NCI-H345 treated with DMSO at 0.1 percent for 48 hours (cell line): ENCODE data around the gene EIF3I.

Experiments
- DNase-seq: peaks from one replicate; lab custom pipeline; 2025; ENCODE audit not compliant: unreplicated experiment; lab: John Stamatoyannopoulos, UW

The EIF3I gene

DNA sequence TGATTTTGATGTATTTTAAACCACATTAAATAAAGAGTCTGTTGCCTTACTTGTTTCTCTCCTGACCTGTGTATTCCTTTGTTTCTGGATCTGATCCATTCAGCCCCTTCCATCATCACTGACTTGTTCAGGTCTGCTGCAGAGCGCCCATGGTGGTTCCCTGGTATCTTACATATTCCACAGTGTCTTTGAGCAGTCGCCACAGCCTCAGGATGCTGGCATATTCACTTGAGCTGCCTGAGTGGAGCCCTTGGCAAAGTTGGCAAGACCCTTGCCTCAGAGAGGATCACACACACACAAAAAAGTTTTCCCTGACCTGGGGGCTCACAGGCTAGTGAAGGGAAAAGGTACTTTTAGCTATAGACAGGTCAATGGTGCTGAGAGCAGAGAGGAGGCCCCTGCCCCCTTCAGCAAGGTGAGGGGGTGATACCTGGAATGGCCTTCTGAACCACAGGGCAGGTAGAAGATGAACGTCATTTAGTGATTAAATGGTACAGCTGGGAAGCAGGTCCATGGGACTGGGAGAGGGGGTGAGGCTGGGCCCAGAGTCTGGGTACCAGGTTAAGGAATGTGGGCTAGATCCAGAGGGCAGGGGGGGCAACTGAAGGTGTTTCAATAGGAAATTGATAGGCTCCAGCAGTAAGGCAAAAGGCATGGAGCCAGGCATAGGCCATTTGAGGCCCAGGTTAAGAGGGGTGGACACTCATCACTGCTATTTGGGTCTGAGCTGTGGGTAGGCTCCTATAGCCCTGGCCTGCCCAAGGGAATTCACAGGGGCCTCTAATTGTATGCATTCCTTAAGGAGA, 23.8 kb upstream of the EIF3I start:
- DNase-seq: no peak

DNA sequence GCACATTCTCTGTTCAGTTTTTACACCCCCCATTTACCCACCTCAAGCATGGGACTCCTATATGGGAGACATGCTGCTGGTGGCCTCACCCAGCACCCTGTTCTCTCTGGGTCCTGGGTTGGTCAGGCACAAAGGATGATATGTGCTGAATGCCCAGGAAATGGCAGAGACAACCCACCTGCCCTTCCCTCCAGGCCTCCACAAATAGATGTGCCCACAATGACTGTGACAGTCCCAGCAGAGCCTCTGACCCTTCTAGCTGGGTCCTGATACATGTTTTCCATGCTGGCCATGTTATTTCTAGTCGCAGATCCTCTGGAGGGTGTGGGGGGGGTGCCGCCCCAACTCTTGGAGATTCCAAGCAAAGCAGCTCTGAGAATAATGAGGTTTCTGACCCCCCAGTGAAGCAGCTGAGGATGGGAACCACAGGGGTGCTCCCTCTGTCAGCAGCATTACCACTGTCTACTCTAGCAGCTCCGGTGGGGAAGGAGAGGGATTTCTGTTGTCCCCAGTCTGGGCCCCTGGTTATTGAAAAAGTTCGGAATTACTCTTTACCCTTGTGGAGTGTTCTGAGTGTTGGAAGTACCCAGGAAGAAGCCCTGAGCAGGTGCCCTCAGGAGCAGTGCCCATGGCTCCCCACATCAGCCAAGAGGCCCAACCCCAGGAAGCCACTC, 23.0 kb upstream of the EIF3I start:
- DNase-seq: no peak

DNA sequence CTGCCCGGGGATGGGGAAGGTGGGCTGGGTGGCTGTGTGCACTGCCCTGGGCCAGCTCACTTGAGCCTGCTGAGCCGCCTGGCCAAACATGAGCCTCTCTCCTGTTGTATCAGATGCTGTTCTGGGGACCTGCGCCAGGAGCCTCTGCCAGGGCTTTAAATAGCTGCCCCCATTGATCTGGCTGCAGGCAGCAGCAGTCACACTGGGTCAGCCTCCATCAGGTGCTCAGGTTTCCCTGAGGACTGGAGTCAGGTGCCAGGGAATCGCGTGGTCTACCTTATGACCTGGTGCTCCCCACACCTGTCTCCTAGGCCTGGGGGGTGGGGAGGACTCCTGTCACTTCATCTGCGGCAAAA, 22.5 kb upstream of the EIF3I start:
- DNase-seq: peak; percentile 34

DNA sequence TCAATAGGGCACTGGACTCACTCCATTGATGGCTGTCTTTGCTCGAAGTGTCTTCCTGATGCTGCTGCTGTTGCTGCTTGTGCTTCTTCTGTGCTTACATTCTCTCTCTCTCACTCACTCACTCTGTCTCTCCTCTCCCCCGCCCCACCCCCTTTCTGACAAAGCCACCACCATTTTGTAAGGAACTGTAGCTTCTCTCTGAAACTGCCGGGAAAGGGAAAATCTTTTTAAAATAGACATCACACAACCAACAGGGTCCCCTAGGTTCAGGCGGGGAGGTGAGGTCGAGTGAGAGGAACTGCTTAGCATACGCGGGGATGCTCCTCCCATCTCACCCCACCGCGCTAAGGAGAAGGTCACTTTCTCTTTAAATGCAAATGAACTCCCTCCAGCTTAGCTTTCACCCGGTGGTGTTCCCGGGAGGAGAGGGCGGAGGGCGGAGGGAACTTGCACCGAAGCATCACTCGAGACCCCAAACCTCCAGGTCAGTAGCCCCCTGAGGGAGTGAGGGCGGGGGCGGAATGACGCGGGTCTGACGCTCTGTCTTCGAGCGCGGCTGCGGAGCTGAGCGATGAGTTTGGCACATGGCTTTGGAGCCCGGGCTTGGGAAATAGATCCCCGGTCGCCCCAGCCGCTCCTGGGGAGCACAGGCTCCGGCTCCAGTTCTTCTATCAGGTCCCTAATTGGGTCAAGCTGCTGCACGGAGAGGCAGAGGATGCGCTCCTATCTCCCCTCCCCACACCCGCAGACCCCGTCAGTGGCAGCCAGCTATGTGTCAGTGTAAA, 21.8 kb upstream of the EIF3I start, which contains the start of gene CCDC28B:
CCDC28B (plus strand) TSS at position 370 of the 785 bp plus-strand sequence. CDS start 1,341 bp downstream, outside the sequence.
- peak; percentile 39 for DNase-seq

DNA sequence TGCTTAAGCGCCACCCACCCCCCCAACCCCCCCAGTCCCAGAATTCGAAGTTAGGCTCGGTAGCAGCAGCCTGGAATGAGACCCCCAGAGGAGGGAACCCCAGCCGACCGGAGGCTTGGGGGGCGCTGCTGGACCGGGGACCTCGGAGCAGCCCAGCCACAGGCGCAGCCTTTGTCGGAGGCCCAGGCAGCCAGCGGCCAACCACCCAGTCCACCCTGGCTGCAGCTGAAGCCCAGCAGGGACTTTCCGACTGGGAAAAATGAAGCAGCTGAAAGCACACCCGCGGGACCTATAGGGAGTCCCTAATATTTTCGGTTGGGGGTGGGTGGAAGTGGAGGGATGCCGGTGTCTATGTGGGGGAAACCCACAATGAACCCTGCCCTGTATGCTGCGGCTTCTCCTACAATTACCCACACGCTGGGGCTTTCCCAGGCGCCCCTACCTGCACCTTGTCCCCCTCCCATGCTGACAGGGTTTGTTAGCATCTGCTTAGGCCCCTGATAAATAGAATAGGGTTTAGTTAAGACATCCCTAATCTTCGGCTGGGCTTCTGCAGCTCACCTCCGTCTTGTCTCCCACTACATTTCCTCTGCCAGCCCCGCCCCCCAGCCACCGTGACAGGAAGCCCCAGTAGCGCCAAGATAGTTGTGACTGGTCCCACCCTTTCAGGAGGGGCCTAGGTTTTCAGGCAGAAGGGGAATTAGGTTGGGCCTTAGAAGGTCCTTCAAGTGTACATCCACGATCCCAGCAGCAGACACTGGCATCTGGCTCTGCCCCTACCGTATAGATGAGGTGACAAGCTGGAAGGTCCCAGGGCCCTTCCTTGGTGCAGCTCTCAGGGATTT, 21.0 kb upstream of the EIF3I start:
- DNase-seq: no peak

DNA sequence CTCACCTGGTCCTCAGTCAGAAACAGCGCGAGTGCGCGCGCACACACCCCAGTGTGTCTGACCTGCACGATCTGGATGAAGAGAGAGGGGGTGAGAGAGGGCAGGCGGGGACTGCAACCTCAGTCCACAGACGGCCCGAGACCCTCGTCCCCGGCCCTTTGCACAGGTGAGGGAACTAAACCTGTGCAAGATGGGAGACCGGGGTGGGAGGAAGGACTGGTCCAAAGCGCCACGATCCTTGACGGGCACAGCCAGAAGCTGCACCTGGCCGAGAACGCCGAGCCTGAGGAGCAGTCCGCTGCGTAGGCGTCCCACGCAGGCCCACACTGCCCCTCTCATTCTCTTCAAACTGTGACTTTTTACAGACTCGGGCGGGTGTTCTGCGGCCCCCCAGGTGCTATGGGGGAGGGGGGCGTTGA, 17.3 kb upstream of the EIF3I start:
- DNase-seq: no peak

DNA sequence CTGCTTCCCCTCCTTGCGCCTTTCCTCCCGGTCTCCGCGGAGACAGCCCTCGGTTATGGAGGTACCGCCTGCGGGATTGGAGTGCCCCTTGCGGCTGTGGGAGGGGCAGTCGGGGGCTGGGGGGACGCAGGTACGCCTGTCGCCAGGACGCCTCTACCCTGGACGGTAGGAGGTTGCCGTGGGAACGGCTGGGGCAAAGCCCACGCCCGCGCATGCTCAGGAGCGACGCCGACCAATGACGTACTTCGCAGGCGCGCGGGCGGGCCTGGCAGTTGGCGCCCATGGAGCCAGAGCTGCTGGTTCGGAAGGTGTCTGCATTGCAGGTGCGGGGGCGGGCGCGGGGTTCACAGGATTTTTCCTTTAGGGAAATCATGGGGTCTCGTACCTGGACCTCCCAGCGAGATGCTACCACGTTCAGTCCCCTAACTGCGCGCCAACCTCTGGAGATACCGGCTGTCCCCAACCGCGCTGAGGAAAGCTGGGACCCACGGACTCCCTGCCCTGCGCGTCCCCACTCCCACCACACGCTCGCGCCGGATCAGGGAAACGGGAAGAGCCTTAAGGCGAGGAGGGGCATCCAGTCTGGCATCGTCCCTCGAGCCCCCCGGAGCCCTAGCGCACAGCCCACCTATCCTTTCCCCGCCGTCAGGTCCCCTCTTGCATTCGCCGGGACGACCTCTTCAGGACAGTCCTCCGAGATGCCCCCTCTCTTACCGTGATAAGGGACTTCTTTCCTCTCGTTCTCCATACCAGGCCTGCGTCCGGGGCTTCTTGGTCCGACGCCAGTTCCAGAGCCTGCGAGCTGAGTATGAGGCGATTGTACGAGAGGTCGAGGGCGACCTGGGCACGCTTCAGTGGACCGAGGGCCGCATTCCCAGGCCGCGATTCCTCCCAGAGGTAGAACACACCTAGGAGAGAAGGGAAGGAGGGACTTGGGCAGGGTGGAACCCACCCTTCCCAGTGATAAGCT, 16.5 kb upstream of the EIF3I start, which contains the start of gene IQCC:
IQCC (plus strand) TSS at position 271 of the 970 bp plus-strand sequence; CDS start at position 282, 11 bp downstream.
- peak; percentile 84 for DNase-seq

DNA sequence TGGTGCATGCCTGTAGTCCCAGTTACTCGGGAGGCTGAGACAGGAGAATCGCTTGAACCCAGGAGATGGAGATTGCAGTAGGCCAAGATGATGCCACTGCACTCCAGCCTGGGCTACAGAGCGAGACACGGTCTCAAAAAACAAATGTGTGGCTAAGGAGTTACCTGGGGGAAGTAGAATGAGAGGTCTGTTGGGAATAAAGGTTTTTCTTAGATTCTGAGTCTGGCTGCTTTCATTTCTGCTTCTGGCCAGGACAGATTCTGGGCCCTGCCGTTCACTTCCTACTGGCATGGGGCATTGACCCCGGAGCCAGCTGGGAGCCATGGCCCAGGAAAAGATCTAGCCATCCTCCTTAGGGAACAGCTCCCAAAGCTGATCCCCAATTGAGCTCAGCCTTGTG, 13.7 kb upstream of the EIF3I start:
- DNase-seq: no peak

DNA sequence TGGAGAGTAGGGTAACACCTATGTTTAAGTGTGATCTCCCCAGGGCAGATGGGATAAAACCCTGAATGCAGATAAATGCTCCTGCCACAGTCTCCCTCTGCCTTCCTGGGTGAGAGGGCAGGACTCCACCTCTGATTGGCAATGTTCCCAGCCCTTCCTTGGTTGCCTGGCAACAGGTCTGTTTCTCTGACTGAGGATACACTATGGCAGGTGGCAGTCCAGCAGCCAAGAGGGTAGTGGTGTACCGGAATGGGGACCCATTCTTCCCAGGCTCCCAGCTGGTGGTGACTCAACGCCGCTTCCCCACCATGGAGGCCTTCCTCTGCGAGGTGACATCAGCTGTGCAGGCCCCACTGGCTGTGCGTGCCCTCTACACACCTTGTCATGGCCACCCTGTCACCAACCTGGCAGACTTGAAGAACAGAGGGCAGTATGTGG, 13.3 kb upstream of the EIF3I start, which contains the start of gene DCDC2B:
DCDC2B (plus strand) TSS at position 199 of the 438 bp plus-strand sequence; CDS start at position 204, 5 bp downstream.
- DNase-seq: peak; percentile 66

DNA sequence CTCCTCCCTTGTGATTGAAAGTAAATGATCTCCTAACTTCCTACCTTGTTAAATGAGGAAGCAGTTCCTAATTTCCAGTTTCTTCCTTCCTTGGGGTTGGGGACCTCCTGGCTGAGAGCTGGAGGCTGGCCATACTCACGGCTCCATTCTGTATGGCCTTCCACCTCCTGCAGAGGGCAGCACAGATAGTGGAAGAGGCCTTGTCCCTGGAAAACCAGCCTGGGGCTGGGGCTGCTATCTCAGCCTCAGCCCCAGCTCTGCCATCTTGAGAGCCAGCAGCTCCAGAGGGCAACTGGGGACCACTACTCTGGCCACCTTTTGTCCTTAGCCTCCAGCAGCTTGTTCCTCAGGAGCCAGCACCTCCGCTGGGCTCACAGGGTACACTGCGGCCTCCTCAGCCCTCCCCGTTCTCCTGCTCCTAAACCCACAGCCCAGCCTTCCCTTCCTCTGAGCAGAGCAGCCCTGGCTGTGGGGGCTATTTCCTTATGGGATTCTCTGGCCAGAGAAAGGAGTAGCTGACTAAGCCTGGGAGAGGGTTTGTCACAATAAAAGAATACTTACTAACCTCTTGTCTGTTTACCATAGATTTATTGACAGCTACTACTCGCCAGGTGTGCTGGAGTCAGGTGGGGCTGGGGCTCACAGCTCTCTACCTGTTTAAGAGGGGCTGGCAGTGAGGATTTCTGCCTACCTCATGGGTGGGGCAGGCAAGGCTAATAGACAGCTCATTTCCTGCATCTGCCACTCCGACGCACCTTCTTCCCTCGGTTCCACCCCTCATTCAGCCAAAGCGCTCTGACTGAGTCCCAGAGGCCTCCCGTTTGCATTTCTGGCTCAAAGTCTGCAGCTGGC, 6.4 kb upstream of the EIF3I start:
- peak; percentile 18 for DNase-seq

DNA sequence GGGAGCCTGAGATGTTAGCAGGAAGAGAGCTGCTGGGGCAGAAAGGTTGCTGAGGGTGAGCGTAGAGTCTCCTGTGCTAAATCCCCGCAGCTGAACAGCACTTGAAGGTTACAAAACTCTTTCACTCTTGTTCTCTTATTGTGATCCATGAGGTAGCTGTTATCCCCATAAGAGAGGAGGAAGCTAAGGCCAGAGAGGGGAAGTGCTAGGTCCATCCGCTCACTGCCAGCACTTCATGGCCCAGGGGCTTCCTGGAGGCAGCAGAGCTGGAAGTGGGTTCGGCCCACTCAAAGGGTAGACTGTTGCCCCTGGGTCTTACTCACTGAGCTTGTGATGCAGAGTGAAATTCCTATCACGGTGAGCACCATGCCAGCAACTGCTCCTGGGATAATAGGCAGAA, 5.6 kb upstream of the EIF3I start:
- no peak for DNase-seq

DNA sequence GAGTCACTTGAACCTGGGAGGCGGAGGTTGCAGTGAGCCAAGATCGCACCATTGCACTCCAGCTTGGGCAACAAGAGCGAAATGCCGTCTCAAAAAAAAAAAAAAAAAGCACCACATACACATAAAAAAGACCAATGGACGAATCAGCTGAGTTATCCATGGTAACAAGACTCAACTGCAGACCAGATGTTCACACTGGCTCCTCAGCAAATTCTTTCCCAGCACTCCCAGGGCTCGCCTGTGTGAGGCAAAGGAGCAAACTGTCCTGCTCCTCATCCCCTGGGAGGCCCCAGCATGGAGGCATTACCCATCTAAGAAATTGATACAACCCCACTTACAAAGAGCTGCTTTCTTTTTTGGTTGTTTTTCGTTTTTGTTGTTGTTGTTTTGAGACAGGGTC, 3.2 kb upstream of the EIF3I start:
- DNase-seq: no peak

DNA sequence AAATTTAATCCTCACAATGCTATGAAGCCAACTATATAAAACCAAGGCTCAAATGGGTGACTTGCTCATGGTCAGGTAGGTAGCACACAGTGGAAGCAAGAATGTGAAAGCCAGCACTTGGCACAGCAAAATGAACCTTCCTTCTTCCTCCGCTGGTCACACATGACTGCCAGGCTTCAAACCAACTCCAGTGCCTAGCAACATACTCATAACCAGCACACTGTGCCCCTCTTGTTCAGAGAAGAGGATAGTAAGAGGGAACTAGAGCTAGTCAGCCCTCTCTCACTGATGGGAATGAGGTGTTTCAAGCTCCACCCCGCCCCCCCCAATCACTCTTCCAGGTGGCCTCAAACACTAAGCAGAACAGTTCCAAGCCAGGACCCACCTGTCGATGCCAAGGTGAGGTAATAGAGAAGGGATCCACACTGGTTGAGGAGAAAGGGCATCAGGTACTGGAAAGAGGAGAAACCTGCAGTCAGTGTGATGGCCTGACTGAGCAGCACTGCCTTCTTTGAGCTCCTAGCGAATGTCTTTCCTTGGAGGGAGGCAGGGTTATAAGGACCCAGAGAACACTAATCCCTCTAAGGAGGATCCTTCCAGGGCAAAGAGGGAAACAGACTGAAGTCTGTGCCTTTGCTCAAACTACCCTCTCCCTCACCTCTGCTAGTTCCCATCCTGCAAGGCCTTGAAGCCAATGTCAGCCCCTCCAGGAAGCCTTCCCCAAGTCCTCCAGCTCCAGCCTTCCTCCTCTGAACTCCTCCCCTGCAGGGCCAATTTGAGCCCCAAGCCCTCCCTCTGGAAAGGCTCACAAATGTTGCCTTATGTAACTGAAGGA, 1.2 kb upstream of the EIF3I start:
- DNase-seq: no peak

DNA sequence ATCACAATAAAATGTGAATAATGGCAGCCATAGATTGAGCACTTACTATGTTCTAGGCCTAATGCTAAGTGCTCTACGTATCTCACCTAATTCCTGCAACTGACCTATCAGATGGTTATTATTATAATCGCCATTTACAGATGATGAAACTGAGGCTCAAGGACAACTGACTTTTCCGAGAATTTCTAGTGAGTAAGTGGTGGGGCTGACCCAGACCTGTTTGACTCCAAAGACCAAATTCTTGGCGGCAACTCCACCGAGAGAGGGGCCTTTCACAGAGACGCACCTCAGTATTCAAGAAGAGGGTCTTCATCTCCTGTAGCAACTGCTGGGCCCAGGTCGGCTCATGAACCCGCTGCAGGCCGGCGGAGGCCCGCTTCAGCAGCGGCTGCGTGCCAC, 627 bp upstream of the EIF3I start:
- no peak for DNase-seq

DNA sequence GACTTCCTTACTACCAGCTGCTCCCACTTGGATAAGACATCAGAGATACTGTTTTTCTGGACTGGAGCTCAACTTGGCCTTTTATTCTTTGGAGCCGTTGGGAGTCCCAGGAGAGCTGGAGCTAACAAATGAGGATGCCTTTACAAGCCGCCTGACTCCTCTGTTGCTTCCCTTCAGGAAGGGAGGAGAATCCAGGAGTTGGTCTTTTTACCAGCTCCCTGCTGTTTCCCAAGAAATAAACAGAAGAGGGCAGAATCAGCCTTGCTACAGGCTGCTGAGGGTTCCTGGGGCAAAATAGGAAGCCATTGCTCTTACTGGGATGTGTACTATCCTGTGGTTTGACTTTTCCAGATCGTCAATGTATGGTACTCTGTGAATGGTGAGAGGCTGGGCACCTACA, 1.5 kb downstream of the EIF3I start:
- DNase-seq: no peak

DNA sequence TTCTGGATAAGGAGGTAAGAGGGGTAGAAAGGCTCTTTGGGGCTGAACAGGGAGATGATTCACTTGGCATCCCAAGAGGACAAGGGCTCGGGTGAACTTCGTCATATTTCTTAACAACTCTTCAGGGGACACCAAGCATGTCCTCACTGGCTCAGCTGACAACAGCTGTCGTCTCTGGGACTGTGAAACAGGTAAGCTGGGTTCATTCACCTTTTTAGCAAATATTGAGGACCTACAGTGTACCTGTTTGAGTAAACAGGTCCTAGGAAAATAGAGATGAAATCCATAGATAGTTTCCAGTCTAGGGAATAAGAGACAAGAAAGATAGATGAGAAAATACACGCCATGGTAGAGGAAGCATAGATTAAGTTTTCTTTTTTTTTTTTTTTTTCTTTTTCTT, 2.1 kb downstream of the EIF3I start:
- DNase-seq: no peak

DNA sequence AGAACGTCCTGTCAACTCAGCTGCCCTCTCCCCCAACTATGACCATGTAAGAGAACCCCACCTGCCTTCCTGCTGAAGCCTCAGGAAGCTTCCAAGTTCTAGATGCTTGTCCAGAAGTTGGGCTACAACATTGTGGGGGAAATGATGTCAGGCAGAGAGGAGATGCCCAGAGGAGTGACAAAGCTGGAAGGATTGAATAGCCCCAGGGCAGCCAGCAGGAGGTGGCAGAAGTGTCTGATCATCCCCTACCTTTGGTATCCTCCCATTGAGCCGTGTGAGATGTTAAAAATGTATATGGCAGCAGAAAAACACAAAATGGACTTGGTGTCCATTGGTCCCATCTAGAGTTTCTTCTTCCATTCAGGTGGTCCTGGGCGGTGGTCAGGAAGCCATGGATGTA, 6.6 kb downstream of the EIF3I start:
- no peak for DNase-seq
